ENCODE results near the gene VSIG4.
"Not testable (repeated sequence)": the region's sequence is repeated elsewhere in the genome, so short reads cannot be mapped to it uniquely, and the experiment has no call there.

The VSIG4 gene

GRCh38 chrX:66039944-66040343 is at the start of gene VSIG4:
VSIG4 (minus strand) TSS chrX:66040080; CDS start chrX:66039998, 82 bp downstream.
- in situ Hi-C loops (cut with MboI; ENCODE audit: low sequenced_read_pairs), result no loop called here

DNA sequence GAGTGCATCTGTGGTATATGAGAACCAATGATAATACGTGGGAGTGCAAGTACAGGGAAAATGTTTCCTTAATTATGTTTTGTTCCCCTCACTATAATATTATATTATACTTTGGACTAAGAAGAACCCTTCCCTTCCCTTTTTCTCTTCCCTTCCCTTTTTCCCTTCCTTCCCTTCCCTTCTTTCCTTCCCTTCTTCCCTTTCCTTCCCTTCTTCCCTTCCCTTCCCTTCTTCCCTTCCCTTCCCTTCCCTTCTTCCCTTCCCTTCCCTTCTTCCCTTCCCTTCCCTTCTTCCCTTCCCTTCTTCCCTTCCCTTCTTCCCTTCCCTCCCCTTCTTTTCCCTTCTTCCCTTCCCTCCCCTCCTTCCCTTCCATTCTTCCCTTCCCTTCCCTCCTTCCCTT is 36.9 kb upstream of the VSIG4 start:
- in situ Hi-C loops (cut with MboI; ENCODE audit: low sequenced_read_pairs), result no loop called here

DNA sequence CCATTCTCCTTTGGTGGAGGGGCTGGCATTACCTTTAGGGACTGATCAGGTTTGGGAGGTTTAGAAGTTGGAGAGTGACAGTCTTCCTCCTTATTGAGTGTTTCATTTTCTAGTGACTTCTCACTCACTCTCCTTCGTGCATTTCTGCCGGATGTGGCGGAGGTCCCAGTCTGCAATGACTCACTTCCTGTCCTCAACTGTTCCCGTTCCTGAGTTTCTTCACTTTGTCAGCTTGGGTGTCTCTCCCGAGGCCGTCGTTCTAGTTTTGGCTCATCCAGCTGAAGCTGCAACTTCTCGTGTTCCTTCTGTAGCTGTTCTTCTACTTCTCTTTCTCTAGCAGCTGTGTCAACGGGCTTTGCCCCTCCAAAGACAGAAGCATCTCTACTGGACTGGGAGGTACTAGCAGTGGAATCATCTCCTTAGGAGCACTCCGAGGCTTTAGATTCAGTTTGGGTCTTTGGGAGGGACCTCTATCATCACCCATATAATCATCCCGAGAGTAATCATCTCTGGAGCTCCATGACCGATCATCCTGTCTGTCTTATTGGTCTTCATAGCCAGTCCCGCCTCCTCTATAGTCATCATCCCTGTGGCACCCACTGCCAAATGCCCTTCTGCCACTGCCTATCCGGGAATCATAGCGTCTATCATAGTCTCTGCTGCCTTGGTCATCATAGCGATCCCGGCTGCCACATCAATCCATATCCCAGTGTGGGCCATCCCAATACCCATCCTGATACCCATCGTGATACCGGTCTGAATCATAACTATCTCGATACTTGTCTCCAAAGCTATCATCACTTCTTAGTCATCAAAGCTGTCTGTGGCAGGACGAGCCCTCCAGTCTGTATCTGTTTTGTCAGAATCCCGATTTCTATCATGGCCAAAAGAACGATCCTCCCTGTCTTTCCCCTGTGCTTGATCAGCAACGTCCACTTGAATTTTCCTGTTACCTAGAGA is 35.3 kb upstream of the VSIG4 start:
- in situ Hi-C loops (cut with MboI; ENCODE audit: low sequenced_read_pairs), result no loop called here

DNA sequence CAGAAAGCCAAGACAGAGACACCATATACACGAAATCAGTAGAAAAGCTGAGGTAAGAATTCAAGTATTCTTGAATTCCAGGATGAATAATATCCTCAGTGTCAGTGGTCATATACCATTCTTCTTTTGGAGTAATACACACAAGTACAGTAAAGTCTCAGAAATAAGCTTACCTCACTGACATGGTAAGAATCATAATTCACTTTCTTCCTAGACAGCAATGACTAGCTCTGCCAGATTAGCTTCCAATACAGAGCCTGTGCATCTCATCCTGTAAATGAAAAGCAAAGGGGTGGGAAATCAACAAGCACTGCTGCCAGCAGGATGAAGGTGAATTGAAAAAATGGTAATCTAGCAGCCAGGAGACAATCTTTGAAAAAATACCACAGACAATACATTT is 31.2 kb upstream of the VSIG4 start:
- in situ Hi-C loops (cut with MboI; ENCODE audit: low sequenced_read_pairs), result no loop called here

- in situ Hi-C loops (cut with MboI; ENCODE audit: low sequenced_read_pairs), result no loop called here
Measured at GRCh38 chrX:66064261-66064660, 24.4 kb upstream of the VSIG4 start.

DNA sequence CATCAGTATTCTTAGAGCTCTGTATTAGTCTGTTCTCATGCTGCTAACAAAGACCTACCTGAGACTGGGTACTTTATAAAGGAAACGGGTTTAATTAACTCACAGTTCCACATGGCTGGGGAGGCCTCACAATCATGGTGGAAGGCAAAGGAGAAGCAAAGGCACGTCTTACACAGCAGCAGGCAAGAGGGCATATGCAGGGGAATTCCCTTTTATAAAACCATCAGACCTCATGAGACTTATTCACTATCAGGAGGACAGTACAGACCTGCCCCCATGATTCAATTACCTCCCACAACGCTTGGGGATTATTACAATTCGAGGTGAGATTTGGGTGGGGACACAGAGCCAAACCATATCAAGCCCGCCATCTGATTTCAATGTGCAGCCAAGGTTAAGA is 17.1 kb upstream of the VSIG4 start:
- in situ Hi-C loops (cut with MboI; ENCODE audit: low sequenced_read_pairs), result not testable (repeated sequence)

DNA sequence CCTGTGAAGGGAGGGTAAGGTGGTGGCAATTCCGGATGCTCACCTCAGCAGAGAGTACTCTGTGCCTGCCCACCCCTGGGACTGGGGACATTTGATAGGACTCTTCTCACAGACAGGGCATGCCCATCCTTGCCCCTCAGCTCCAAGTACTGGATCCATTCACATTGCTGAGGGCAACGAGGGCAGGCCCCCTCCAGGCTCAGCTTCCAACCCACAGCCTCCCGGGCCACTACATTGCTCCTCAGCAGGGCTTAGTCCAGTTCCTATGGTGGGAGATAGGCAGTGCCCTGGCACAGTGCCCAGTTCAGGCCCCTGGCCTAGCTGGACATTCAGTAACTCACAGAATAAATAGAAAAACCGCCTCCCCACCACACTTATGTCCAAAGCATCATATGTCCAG is 15.1 kb upstream of the VSIG4 start:
- in situ Hi-C loops (cut with MboI; ENCODE audit: low sequenced_read_pairs), result no loop called here

DNA sequence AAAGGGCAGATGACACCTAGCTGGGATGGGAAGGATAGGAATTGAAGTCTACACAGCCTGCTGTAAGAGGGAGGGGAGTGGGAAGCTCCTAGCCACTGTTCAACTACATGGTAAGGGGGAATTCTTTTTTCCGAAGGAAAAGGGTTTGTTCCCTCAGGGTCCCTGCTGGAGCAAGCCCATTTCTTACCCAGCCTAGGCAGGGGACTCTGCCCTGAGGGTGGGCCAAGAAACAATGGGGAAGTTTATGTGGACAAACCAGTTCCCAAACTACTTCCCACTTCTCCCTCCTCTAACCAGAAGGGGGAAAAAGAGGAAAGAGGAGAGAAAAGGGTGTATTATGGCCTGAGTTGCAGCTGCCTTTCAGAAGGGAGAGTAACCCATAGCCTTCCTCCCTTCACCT is 13.5 kb upstream of the VSIG4 start:
- in situ Hi-C loops (cut with MboI; ENCODE audit: low sequenced_read_pairs), result no loop called here

GRCh38 chrX:66051980-66052379 is 12.1 kb upstream of the VSIG4 start:
- in situ Hi-C loops (cut with MboI; ENCODE audit: low sequenced_read_pairs), result no loop called here

- in situ Hi-C loops (cut with MboI; ENCODE audit: low sequenced_read_pairs), result no loop called here
Measured at GRCh38 chrX:66050140-66050569, 10.3 kb upstream of the VSIG4 start.

GRCh38 chrX:66049056-66049455 is 9.2 kb upstream of the VSIG4 start:
- in situ Hi-C loops (cut with MboI; ENCODE audit: low sequenced_read_pairs), result no loop called here

DNA sequence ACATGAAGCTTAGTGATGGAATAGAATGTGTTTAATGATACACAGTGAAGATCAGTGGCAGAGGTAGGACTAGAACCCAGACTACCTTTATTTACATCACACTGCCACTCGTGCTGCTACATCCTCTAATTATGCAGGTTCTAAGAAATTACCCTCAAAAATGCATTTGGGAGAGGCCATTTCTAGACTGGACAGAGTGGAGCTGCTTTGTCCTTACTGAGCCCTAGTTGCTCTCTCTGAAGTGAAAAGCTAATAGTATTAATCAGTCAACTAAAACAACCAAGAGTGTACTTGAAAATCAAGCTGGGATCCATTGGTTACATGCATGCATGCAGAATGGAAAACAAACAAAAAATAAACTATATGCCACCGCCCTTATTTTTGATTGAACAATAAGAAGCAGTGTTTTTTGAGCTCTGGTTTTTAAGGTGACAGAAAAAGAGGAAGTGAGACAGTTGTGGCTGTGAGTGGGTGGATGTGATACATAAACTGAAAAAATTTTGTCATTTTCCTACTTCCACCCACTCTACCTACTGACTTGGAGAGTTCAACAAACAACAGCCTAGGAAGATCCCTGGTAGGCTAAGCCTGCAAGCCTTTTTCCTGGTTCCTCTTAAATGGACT is 6.8 kb upstream of the VSIG4 start:
- in situ Hi-C loops (cut with MboI; ENCODE audit: low sequenced_read_pairs), result no loop called here

DNA sequence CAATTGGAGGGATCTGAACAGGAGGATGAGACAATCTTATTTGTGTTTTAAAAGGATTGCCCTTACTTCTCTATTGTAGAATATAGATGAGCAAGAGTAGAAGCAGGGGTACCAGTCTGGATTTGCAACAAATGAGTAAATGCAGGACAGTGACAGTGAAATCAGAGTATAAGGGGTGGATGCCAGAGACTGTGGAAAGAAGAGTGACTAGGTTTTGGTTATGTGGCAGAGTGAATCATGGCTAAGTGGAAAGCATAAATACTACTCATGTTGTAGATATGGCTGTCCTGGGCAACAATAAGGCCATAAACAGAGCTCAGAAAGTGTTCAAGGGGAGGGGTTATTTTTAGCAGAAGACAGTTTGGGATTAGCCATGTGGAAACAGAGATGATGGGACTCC is 6.0 kb upstream of the VSIG4 start:
- in situ Hi-C loops (cut with MboI; ENCODE audit: low sequenced_read_pairs), result no loop called here

DNA sequence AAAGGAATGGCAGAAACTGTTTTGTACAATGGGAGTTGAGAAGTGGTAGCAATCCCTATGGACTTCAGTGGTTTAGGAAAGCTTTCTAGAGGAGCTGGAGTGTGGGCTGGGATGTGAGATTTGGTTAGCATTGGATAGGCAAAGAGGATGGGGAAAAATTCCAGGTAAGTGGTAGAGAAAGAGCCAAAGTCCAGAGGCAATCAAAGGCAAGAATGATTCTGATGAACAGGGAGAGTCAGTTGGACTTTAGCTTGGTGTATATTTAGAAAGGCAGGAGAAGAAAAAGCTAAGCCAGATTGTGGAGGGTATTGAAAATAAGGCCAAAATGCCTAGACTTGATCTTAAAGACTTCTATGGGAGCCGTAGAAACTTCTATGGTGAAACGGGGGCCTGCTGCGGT is 3.7 kb upstream of the VSIG4 start:
- in situ Hi-C loops (cut with MboI; ENCODE audit: low sequenced_read_pairs), result no loop called here

- in situ Hi-C loops (cut with MboI; ENCODE audit: low sequenced_read_pairs), result no loop called here
Measured at GRCh38 chrX:66042307-66043077, 2.6 kb upstream of the VSIG4 start.

- in situ Hi-C loops (cut with MboI; ENCODE audit: low sequenced_read_pairs), result no loop called here
Measured at GRCh38 chrX:66038115-66038514, 1.8 kb downstream of the VSIG4 start.

DNA sequence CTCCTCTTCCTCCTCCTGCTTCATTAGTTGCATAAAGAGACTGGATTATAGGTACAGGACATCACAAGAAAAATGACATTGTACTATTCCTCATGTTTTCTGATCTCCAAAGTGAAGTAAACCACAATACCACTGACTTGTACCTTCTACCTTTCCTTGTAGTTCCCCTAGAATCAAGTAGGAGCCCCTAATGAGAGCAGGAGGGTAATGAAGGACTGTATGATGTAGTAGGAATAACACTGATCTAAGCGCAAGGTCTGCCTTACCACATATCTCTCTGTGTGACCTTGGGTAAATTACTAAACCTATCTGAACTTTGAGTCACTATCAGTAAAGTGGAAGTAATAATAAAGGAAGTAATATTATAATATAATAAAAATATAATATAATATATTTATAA is 3.6 kb downstream of the VSIG4 start:
- in situ Hi-C loops (cut with MboI; ENCODE audit: low sequenced_read_pairs), result no loop called here

DNA sequence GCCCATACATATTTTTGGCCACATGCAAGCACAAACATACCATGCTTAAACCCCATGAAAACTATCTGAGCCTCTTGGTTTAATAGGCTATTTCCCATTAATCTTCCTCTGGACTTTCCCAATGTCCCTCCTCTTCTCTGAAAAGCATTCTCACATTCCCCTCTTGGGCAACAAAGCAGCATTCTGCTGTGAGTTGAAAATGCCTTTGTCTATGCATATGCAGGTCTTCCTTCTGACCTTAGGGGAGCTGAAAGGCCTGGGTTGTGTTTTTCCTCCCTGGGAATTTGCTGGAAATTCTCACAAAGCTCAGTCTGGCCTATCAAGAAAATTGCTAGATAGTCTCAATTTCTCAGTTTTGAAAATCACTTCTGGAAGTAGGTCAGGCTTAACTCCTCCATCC is 4.2 kb downstream of the VSIG4 start:
- in situ Hi-C loops (cut with MboI; ENCODE audit: low sequenced_read_pairs), result no loop called here

- in situ Hi-C loops (cut with MboI; ENCODE audit: low sequenced_read_pairs), result no loop called here
Measured at GRCh38 chrX:66030505-66031317, 9.2 kb downstream of the VSIG4 start.

- in situ Hi-C loops (cut with MboI; ENCODE audit: low sequenced_read_pairs), result no loop called here
Measured at GRCh38 chrX:66028936-66029335, 10.9 kb downstream of the VSIG4 start.

DNA sequence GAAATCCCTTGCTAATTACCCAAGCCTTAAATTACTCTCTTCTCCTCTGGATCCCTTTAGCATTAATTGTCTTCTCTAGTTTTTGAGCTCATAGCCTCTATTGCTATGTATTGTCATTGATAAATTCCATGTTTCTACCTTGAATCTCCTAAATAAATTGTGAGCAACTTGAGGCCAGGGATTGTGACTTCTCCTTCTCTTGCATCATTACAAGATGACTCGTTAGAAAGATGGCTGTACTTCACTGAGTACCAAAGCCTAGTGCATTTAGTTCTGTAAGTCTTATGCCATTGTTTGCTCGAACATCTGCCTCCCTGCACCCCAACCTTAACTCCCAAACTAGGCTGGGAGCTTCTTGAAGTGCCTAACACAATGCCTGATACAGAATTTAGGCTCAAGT is 15.3 kb downstream of the VSIG4 start:
- in situ Hi-C loops (cut with MboI; ENCODE audit: low sequenced_read_pairs), result no loop called here

Data from hTERT RPE-1 (cell line).